NCI-H226 (cell line): ENCODE data around the gene RNF130.
A peak's percentile ranks its signal among the peaks of the same experiment; 100 is the strongest.

ENCODE experiments used
- DNase-seq: peaks from one replicate; pipeline ENCODE4 v3.0.0-alpha.2; 2015

RNF130 gene

DNA sequence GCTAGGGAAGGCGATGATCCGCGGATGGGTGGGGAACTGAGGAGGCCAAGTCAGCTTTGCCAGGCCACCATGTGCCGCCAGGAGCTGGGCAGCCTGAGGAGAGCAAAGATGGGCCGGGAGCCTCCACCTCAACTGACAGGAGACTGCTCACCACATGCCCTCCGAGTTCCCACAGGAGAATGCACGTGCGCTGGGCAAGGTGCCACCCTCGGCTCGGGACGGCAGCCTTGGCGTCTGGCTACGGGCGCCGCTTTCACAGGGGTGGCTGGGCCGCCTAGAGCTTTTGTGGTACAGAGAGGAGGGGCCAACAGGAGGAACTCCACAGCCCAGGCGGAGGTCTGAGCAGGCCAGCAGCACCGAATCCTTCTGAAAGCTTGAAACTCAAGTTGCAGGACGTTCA lies 158.6 kb downstream of the RNF130 start:
- no peak for DNase-seq

DNA sequence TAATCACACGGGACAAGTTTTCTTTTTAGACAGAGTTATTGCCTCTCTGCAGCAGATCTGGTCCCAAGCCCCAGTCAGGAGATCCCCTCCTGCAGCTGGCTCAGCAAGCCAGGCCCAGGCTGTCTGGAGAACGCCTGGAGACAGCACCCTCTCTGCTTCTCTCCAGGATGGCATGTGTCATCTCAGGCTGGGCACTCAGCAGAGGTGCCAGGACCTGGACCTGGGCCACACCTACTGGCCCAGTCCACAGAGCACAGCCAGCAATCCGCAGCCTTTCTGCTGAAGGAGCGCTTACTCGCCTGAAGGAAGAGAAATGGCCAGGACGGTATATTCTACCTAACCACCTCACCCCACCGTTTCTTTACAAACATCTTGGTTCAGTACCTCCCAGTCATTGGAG lies 159.2 kb downstream of the RNF130 start:
- DNase-seq: no peak

DNA sequence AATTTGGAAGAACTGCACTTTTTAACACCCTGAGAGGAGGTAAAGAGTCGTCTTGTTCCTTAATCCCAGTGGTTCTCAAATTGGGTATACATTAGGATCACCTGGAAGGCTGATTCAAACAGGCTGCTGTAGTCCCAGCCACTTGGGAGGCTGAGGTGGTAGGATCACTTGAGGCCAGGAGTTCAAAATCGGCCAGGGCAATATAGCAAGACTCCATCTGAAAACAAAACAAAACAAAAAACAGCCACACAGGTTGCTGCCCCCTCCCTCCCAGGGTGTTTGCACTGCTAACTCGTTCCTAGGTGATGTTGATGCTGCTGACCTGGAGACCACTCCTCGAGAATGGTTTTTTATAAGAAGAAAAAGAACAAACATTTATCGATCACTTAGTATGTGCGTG lies 162.3 kb downstream of the RNF130 start:
- no peak for DNase-seq

DNA sequence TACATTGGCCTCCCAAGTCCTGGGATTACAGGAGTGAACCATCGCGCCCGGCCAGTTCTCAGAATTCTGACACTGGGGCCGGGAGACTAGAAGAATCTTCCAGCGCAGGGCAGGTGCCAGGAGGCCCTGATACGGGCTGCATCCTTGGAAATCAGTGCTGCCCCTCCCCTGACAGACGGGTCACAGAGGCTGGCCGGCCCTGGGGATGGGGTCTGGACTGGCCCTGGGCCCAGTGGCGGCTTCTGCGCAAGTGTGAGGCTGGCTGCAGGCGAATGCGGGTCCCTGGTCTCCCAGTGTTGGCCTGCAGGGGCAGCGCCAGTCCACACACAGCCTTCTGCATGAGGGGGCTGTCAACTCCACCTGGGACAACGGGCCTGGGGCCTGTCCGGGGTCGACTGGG lies 163.0 kb downstream of the RNF130 start:
- no peak for DNase-seq

DNA sequence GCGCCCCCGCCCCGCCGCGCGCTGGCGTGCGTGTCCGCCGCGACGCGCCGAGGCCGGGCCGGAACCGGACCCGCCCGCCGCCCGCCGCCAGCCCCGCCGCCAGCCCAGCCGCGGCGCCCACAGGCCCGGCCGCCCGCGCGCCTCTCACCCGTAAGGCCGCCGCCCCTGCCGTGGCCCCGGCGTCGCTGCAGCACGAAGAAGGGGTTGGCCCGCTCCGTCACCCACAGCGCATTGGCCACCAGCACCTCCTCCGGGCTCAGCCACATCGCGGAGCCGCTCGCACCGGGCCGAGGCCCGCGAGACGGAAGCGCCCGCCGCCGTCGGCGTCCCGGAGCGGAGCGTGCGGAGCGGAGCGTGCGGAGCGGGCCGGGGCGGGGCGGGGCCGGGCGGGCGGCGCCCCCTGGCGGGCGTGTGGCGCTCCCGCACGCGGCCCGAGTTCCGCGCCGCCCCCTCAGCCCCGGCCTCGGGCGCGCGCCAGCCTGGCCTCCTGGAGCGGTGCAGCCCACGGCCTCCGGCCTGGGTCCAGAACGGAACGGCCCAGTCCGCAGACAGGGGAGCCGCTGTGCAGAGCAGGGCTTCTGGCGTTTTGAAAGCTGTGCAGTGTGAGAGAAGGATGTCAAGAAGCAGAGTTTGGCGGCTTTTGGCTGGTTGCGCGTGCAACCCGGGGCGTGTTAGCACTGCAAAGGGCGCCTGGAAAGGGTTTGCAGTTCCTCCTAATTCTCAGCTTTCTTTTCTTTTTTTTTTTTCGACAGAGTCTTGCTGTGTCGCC lies 163.8 kb downstream of the RNF130 start, which contains the start of gene TBC1D9B:
TBC1D9B (minus strand) TSS at position 342 of the 769 bp plus-strand sequence; CDS start at position 266, 76 bp downstream.
- DNase-seq: peak; percentile 57

DNA sequence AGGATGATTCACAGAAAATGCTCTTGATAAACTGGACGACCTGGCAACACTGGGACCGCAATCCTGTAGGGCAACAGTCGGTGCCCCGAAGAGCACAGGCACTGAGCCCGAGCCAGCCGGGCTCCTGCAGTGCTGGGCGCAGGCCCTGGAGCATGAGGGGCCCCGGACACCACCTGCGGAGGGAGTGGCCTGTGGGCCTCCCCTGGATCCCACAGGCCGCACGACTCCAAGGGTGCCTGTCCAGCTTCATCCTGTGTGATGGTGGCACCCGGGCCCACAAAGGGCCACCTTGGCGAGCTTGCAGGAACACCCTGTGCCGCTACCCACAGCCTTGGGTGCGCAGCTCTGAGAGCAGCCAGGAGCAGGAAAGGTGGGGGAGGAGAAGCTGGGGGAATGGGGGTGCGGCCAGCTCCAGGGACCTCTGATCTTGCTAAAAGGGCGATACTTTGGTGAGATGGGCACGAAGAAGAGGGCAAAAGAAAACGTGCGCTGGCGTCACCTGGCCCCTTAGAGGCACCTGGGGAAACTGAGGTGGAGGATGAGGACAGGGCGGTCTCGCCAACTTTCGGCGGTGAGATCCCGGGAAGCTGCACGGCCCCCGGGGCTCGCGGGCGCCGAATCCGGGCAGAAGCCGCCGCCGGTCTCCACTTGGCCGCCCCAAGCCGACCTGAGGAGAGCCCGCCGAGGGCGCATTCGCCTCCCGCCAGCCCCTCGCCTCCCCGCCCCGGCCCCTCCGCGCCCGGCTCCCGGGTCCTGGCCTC lies 164.6 kb downstream of the RNF130 start:
- no peak for DNase-seq

DNA sequence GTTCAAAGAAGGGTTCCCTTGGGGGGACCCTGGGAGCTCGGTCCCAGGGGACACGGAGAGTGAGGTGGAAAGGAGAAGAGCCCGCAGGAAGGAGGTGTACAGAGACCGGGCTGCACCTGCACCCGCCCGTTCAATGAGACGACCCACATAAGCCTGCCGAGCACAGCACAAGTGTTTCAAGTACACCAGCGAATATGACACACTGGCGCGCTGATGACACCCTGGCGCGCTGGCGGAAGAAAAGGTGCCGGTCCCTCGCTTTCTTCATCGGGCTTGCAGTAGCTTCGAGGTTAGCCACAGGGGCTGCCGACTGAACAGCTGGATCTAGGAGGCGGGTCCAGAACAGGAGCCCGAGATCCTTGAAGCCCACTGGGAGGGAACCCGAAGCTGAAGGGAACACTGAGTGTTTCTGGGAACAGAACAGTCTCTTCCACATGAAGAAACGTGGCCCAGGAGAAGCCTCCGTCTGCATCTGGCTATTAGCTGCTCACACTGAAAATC lies 165.2 kb downstream of the RNF130 start:
- no peak for DNase-seq

DNA sequence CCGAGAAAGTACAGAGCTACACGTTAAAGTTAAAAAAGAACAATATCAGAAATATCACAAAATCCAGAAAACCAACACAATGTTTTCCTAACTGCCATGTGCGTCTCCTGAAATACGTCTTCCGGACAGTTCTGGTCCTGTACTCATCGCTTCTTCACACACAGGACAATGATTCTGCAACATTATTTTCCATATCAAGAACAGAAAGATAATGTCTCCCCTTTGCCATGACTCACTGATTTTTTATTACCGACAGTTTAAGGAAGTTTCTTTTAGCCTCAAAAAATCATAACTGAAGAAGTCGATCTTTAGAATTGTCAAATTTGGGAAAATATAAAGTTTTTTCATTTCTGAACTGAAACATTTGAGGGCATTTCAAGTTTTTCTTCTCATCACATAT lies 166.4 kb downstream of the RNF130 start:
- DNase-seq: no peak
